SK-N-MC (cell line): ENCODE measurements around the gene SLC50A1.
A peak's percentile ranks its signal among the peaks of the same experiment; 100 is the strongest.

Experiments
- DNase-seq: peaks from one replicate; pipeline ENCODE4 v3.0.0-alpha.2; 2011; ENCODE audit warnings: low read depth, low spot score
- H3K27ac ChIP-seq: fragments of 200-600 bp; sonication (generic); 2 replicates; pipeline ENCODE4 v1.5.1; 2016; ENCODE audit warnings: mixed run types
- H3K36me3 ChIP-seq: fragments of 200-600 bp; sonication (generic); 2 replicates; pipeline ENCODE4 v1.6.1; 2017; ENCODE audit warnings: antibody characterized with exemption, low read length, mixed read lengths; ENCODE audit not compliant: insufficient read depth
- H3K4me3 ChIP-seq: fragments of 200-600 bp; sonication (generic); 2 replicates; pipeline ENCODE4 v1.5.1; 2016
- H3K9ac ChIP-seq: fragments of 200-600 bp; sonication (generic); 2 replicates; pipeline ENCODE4 v1.8.0; 2017; ENCODE audit warnings: mixed run types, mixed read lengths; ENCODE audit not compliant: insufficient read length
- H3K9me3 ChIP-seq: fragments of 200-600 bp; sonication (generic); 2 replicates; pipeline ENCODE4 v1.6.1; 2017; ENCODE audit warnings: low read depth, mild to moderate bottlenecking, antibody characterized with exemption, low read length, moderate library complexity, mixed read lengths
- EZH2 ChIP-seq: fragments of 200-600 bp; sonication (generic); IDR thresholded peaks from one replicate; pipeline ENCODE4 v1.6.1; 2017; ENCODE audit warnings: antibody characterized with exemption
- FOXP2 ChIP-seq: optimal IDR thresholded peaks from 2 replicates; pipeline ENCODE3; 2011; ENCODE audit warnings: mild to moderate bottlenecking, moderate library complexity; ENCODE audit not compliant: insufficient read depth; ENCODE audit errors: extremely low read length, control extremely low read depth
- POLR2AphosphoS5 ChIP-seq: IDR thresholded peaks from 2 replicates; pipeline ENCODE4 v1.6.1; 2012; ENCODE audit warnings: mild to moderate bottlenecking, low read depth, low read length, borderline replicate concordance

Gene SLC50A1

GRCh38 chr1:155094622-155094948, 41.1 kb upstream of the SLC50A1 start:
- H3K9ac ChIP-seq, result no peak overlapping the region
- TF ChIP-seq FOXP2 (no peak), POLR2AphosphoS5 (no peak), EZH2 (no peak)
- no peak overlapping the region for H3K27ac ChIP-seq
- no peak for DNase-seq
- H3K4me3 ChIP-seq, result 0 out of 2 replicates have a peak overlapping the region, but pooled peaks have one; percentile 14
- no peaks in the 10 kb centered on the region for H3K36me3 ChIP-seq
- no peaks in the 10 kb centered on the region for H3K9me3 ChIP-seq

- Histone ChIP-seq H3K9ac (no peak overlapping the region), H3K4me3 (no peak overlapping the region), H3K9me3 (no peaks in the 10 kb centered on the region), H3K36me3 (no peaks in the 10 kb centered on the region), H3K27ac (no peak overlapping the region)
- no peak for TF ChIP-seq POLR2AphosphoS5
- TF ChIP-seq EZH2, result no peak
- no peak for TF ChIP-seq FOXP2
- no peak for DNase-seq
Measured at GRCh38 chr1:155099331-155099730, 36.3 kb upstream of the SLC50A1 start.

GRCh38 chr1:155103325-155103724, 32.3 kb upstream of the SLC50A1 start:
- Histone ChIP-seq H3K9ac (no peak overlapping the region), H3K27ac (no peak overlapping the region), H3K9me3 (no peaks in the 10 kb centered on the region), H3K36me3 (no peaks in the 10 kb centered on the region), H3K4me3 (no peak overlapping the region)
- TF ChIP-seq POLR2AphosphoS5, result no peak
- TF ChIP-seq FOXP2, result no peak
- TF ChIP-seq EZH2, result no peak
- no peak for DNase-seq

- TF ChIP-seq FOXP2 (no peak), POLR2AphosphoS5 (no peak), EZH2 (no peak)
- Histone ChIP-seq H3K27ac (no peak overlapping the region), H3K9me3 (no peaks in the 10 kb centered on the region), H3K4me3 (no peak overlapping the region), H3K9ac (no peak overlapping the region), H3K36me3 (no peaks in the 10 kb centered on the region)
- DNase-seq, result no peak
Measured at GRCh38 chr1:155104605-155105534, 30.8 kb upstream of the SLC50A1 start.

GRCh38 chr1:155105604-155106011, 30.0 kb upstream of the SLC50A1 start:
- DNase-seq, result no peak
- H3K27ac ChIP-seq, result no peak overlapping the region
- H3K9ac ChIP-seq, result no peak overlapping the region
- no peaks in the 10 kb centered on the region for H3K36me3 ChIP-seq
- no peak overlapping the region for H3K4me3 ChIP-seq
- TF ChIP-seq FOXP2, result no peak
- TF ChIP-seq POLR2AphosphoS5, result no peak
- no peak for TF ChIP-seq EZH2
- H3K9me3 ChIP-seq, result no peaks in the 10 kb centered on the region

GRCh38 chr1:155106862-155107261, 28.8 kb upstream of the SLC50A1 start:
- no peak for DNase-seq
- no peaks in the 10 kb centered on the region for H3K9me3 ChIP-seq
- H3K27ac ChIP-seq, result no peak overlapping the region
- no peak overlapping the region for H3K9ac ChIP-seq
- no peak overlapping the region for H3K4me3 ChIP-seq
- TF ChIP-seq EZH2 (no peak), FOXP2 (no peak), POLR2AphosphoS5 (no peak)
- H3K36me3 ChIP-seq, result no peaks in the 10 kb centered on the region

GRCh38 chr1:155107309-155108264, 28.1 kb upstream of the SLC50A1 start:
- Histone ChIP-seq H3K4me3 (no peak overlapping the region), H3K9me3 (no peaks in the 10 kb centered on the region), H3K9ac (no peak overlapping the region), H3K27ac (no peak overlapping the region), H3K36me3 (no peaks in the 10 kb centered on the region)
- no peak for TF ChIP-seq POLR2AphosphoS5
- no peak for TF ChIP-seq EZH2
- TF ChIP-seq FOXP2, result no peak
- no peak for DNase-seq

- Histone ChIP-seq H3K27ac (no peak overlapping the region), H3K9ac (no peak overlapping the region), H3K4me3 (no peak overlapping the region), H3K36me3 (no peaks in the 10 kb centered on the region), H3K9me3 (no peaks in the 10 kb centered on the region)
- TF ChIP-seq FOXP2, result no peak
- TF ChIP-seq EZH2, result no peak
- no peak for TF ChIP-seq POLR2AphosphoS5
- no peak for DNase-seq
Measured at GRCh38 chr1:155108296-155108695, 27.4 kb upstream of the SLC50A1 start.
